ENCODE results near the gene GPATCH4.
A peak's percentile ranks its signal among the peaks of the same experiment; 100 is the strongest.
"Not testable (repeated sequence)": the region's sequence is repeated elsewhere in the genome, so short reads cannot be mapped to it uniquely, and the experiment has no call there.

Gene GPATCH4

GRCh38 chr1:156571919-156572662 lies 29.2 kb downstream of the GPATCH4 start, which contains the start of gene IQGAP3:
Gene IQGAP3, minus strand, starts transcription at chr1:156572565. Its CDS starts 36 bp downstream, at chr1:156572529.
- DNase-seq, result peak; percentile 94

GRCh38 chr1:156571261-156571852 lies 29.9 kb downstream of the GPATCH4 start:
- DNase-seq, result peak; percentile 52

- no peak for DNase-seq
Measured at GRCh38 chr1:156566436-156566835, 34.8 kb downstream of the GPATCH4 start.

- DNase-seq, result no peak
Measured at GRCh38 chr1:156565519-156565918, 35.8 kb downstream of the GPATCH4 start.

GRCh38 chr1:156560585-156561163 lies 40.6 kb downstream of the GPATCH4 start:
- DNase-seq, result no peak

- no peak for DNase-seq
Measured at GRCh38 chr1:156559797-156560385, 41.4 kb downstream of the GPATCH4 start.

- DNase-seq, result no peak
Measured at GRCh38 chr1:156559086-156559796, 42.0 kb downstream of the GPATCH4 start.

- DNase-seq, result no peak
Measured at GRCh38 chr1:156556354-156556753, 44.9 kb downstream of the GPATCH4 start.

- DNase-seq, result no peak
Measured at GRCh38 chr1:156555715-156556114, 45.6 kb downstream of the GPATCH4 start.

GRCh38 chr1:156554971-156555370 lies 46.3 kb downstream of the GPATCH4 start:
- no peak for DNase-seq

GRCh38 chr1:156553860-156554485 lies 47.3 kb downstream of the GPATCH4 start:
- DNase-seq, result no peak

- not testable (repeated sequence) for DNase-seq
Measured at GRCh38 chr1:156552937-156553336, 48.3 kb downstream of the GPATCH4 start.

GRCh38 chr1:156552518-156552917 lies 48.8 kb downstream of the GPATCH4 start:
- DNase-seq, result no peak

- DNase-seq, result no peak
Measured at GRCh38 chr1:156551869-156552268, 49.4 kb downstream of the GPATCH4 start.

- DNase-seq, result no peak
Measured at GRCh38 chr1:156551066-156551643, 50.1 kb downstream of the GPATCH4 start.

- no peak for DNase-seq
Measured at GRCh38 chr1:156550346-156550745, 50.9 kb downstream of the GPATCH4 start.

- DNase-seq, result no peak
Measured at GRCh38 chr1:156549831-156550230, 51.4 kb downstream of the GPATCH4 start.

- no peak for DNase-seq
Measured at GRCh38 chr1:156549390-156549789, 51.9 kb downstream of the GPATCH4 start.

- no peak for DNase-seq
Measured at GRCh38 chr1:156547982-156548381, 53.3 kb downstream of the GPATCH4 start.

- no peak for DNase-seq
Measured at GRCh38 chr1:156547434-156547833, 53.8 kb downstream of the GPATCH4 start.

- no peak for DNase-seq
Measured at GRCh38 chr1:156546267-156546666, 55.0 kb downstream of the GPATCH4 start.

- DNase-seq, result no peak
Measured at GRCh38 chr1:156544592-156545102, 56.6 kb downstream of the GPATCH4 start.
